H9 (cell line): Measurements from ENCODE around the gene ZP1. TPM values are rescaled to one million over a fixed set of nuclear protein-coding genes. Genes with fewer than 3 reads are reported as not detected.

Experiments
- DNase-seq: peaks from one replicate; pipeline ENCODE4 v3.0.0-alpha.2; 2017
- H2AFZ ChIP-seq: one replicate; pipeline ENCODE4 v1.6.1; 2013; ENCODE audit warnings: mild to moderate bottlenecking, low read length, control low read depth, moderate library complexity
- H2AK5ac ChIP-seq: 2 replicates; pipeline ENCODE4 v1.6.1; 2013; ENCODE audit warnings: low read length, control low read depth, mixed read lengths; ENCODE audit not compliant: insufficient read length
- H2BK120ac ChIP-seq: one replicate; pipeline ENCODE4 v1.6.1; 2013; ENCODE audit warnings: low read depth, mild to moderate bottlenecking, low read length, control low read depth, inconsistent platforms; ENCODE audit not compliant: poor library complexity, severe bottlenecking
- H2BK12ac ChIP-seq: 2 replicates; pipeline ENCODE4 v1.6.1; 2013; ENCODE audit warnings: low read length, control low read depth, mixed read lengths, low read depth; ENCODE audit not compliant: insufficient read length
- H2BK15ac ChIP-seq: 2 replicates; pipeline ENCODE4 v1.6.1; 2013; ENCODE audit warnings: low read depth, low read length, control low read depth
- H2BK20ac ChIP-seq: one replicate; pipeline ENCODE4 v1.6.1; 2013; ENCODE audit warnings: low read depth, mild to moderate bottlenecking, low read length, control low read depth, inconsistent platforms; ENCODE audit not compliant: poor library complexity, severe bottlenecking
- H2BK5ac ChIP-seq: 2 replicates; pipeline ENCODE4 v1.6.1; 2013; ENCODE audit warnings: low read length, control low read depth, mixed read lengths; ENCODE audit not compliant: insufficient read length
- H3K14ac ChIP-seq: 2 replicates; pipeline ENCODE4 v1.6.1; 2013; ENCODE audit warnings: low read length, control low read depth; ENCODE audit not compliant: insufficient read depth
- H3K18ac ChIP-seq: 2 replicates; pipeline ENCODE4 v1.6.1; 2013; ENCODE audit warnings: low read depth, mild to moderate bottlenecking, mixed read lengths, low read length, control low read depth; ENCODE audit not compliant: insufficient read length
- H3K23ac ChIP-seq: 2 replicates; pipeline ENCODE4 v1.6.1; 2013; ENCODE audit warnings: low read length, control low read depth, mixed read lengths, low read depth; ENCODE audit not compliant: insufficient read length
- H3K23me2 ChIP-seq: 2 replicates; pipeline ENCODE4 v1.6.1; 2013; ENCODE audit warnings: low read depth, mild to moderate bottlenecking, mixed read lengths, low read length, control low read depth; ENCODE audit not compliant: insufficient read length, poor library complexity, severe bottlenecking
- H3K27ac ChIP-seq: 2 replicates; pipeline ENCODE4 v1.5.1; 2013; ENCODE audit warnings: low read length, control low read depth, mixed read lengths, low read depth; ENCODE audit not compliant: insufficient read length
- H3K27me3 ChIP-seq: 2 replicates; pipeline ENCODE4 v1.6.1; 2013; ENCODE audit warnings: low read length, control low read depth, inconsistent platforms; ENCODE audit not compliant: insufficient read depth
- H3K4ac ChIP-seq: 2 replicates; pipeline ENCODE4 v1.6.1; 2013; ENCODE audit warnings: low read depth, mild to moderate bottlenecking, control low read depth, inconsistent platforms, low read length, moderate library complexity
- H3K4me1 ChIP-seq: 2 replicates; pipeline ENCODE4 v1.6.1; 2013; ENCODE audit warnings: low read length, control low read depth, inconsistent platforms; ENCODE audit not compliant: insufficient read depth
- H3K4me2 ChIP-seq: 2 replicates; pipeline ENCODE4 v1.6.1; 2013; ENCODE audit warnings: low read length, control low read depth, mixed read lengths; ENCODE audit not compliant: insufficient read length, insufficient read depth
- H3K56ac ChIP-seq: 2 replicates; pipeline ENCODE4 v1.6.1; 2013; ENCODE audit warnings: low read depth, mild to moderate bottlenecking, mixed read lengths, low read length, control low read depth; ENCODE audit not compliant: insufficient read length
- H3K79me1 ChIP-seq: 2 replicates; pipeline ENCODE4 v1.6.1; 2013; ENCODE audit warnings: low read depth, mild to moderate bottlenecking, moderate library complexity, low read length, control low read depth, inconsistent platforms; ENCODE audit not compliant: insufficient read depth, poor library complexity, severe bottlenecking
- H3K79me2 ChIP-seq: 2 replicates; pipeline ENCODE4 v1.6.1; 2013; ENCODE audit warnings: low read length, control low read depth, inconsistent platforms; ENCODE audit not compliant: insufficient read depth
- H3K9ac ChIP-seq: 2 replicates; pipeline ENCODE4 v1.6.1; 2013; ENCODE audit warnings: low read length, control low read depth, mixed read lengths; ENCODE audit not compliant: insufficient read length; ENCODE audit errors: extremely low read depth
- H3K9me3 ChIP-seq: one replicate; pipeline ENCODE4 v1.6.1; 2013; ENCODE audit warnings: low read depth, low read length, inconsistent platforms; ENCODE audit not compliant: control insufficient read depth
- H3T11ph ChIP-seq: one replicate; pipeline ENCODE4 v1.6.1; 2013; ENCODE audit warnings: mild to moderate bottlenecking, low read length, control low read depth, inconsistent platforms
- H4K20me1 ChIP-seq: one replicate; pipeline ENCODE4 v1.6.1; 2013; ENCODE audit not compliant: control insufficient read depth, insufficient read length, insufficient read depth
- H4K5ac ChIP-seq: 2 replicates; pipeline ENCODE4 v1.6.1; 2013; ENCODE audit warnings: low read depth, mild to moderate bottlenecking, mixed read lengths, low read length, control low read depth; ENCODE audit not compliant: insufficient read length
- H4K8ac ChIP-seq: replicated peaks from 2 replicates; pipeline ENCODE4 v1.6.1; 2013; ENCODE audit warnings: low read length, control low read depth, mixed read lengths, low read depth; ENCODE audit not compliant: insufficient read length
- H4K91ac ChIP-seq: 2 replicates; pipeline ENCODE4 v1.6.1; 2013; ENCODE audit warnings: low read depth, mild to moderate bottlenecking, moderate library complexity, mixed read lengths, low read length, control low read depth; ENCODE audit not compliant: insufficient read length
- H3K27ac Mint-ChIP-seq, 3 experiments: 2 replicates in 2 of 3; 3 replicates in 1 of 3; pipeline ENCODE4 v1.8.0; 2020 to 2021; ENCODE audit warnings: mixed read lengths in 3 of 3, mild to moderate bottlenecking in 1 of 3, moderate library complexity in 1 of 3
- H3K27me3 Mint-ChIP-seq: 2 replicates; pipeline ENCODE4 v1.8.0; 2021; ENCODE audit warnings: low read depth, mild to moderate bottlenecking, moderate library complexity, mixed read lengths
- H3K36me3 Mint-ChIP-seq, 3 experiments: 2 replicates in 2 of 3; 3 replicates in 1 of 3; pipeline ENCODE4 v1.8.0; 2020 to 2021; ENCODE audit warnings: low read depth in 3 of 3, mixed read lengths in 3 of 3; ENCODE audit not compliant: insufficient read depth in 1 of 3
- H3K4me1 Mint-ChIP-seq, 2 experiments: 2 replicates each; pipeline ENCODE4 v1.8.0; 2020; ENCODE audit warnings: mixed read lengths in 2 of 2
- H3K4me3 Mint-ChIP-seq, 2 experiments: 2 replicates in 1 of 2; 3 replicates in 1 of 2; pipeline ENCODE4 v1.8.0; 2020 to 2021; ENCODE audit warnings: mild to moderate bottlenecking in 2 of 2, mixed read lengths in 2 of 2, moderate library complexity in 1 of 2
- H3K9me3 Mint-ChIP-seq, 2 experiments: 2 replicates in 1 of 2; 3 replicates in 1 of 2; pipeline ENCODE4 v1.8.0; 2020; ENCODE audit warnings: mild to moderate bottlenecking in 2 of 2, mixed read lengths in 2 of 2, moderate library complexity in 1 of 2
- WGBS: extraction: QIAGEN DNeasy Blood & Tissue Kit; methylation state at CpG from one replicate; pipeline ENCODE4 v1.1.7; 2013; ENCODE audit warnings: missing lambda C conversion rate, low lambda C conversion rate, mixed read lengths; ENCODE audit not compliant: insufficient read length; ENCODE audit errors: extremely low coverage; 5-methylcytosine and 5-hydroxymethylcytosine counted together
- total RNA-seq: library from RNA; stranded (reverse); gene quantifications from 2 replicates; pipeline ENCODE4 v1.2.1, GENCODE V29; 2021
- TF ChIP-seq, protein P1 (sequence below): fragments of 200-600 bp; sonication (generic); conservative IDR thresholded peaks from 3 replicates; pipeline ENCODE4 v1.8.0; 2021; ENCODE audit warnings: antibody characterized with exemption, mild to moderate bottlenecking

Gene ZP1
- total RNA-seq, 1 experiment from 2014 or later, result not detected

GRCh38 chr11:60855726-60856633 is 11.4 kb upstream of the ZP1 start, which contains the start of gene PTGDR2:
Gene PTGDR2 (minus strand): TSS chr11:60855950. CDS start chr11:60853722, 2,228 bp downstream.
- Histone ChIP-seq H3K18ac (no peak within 1 kb of the TSS), H4K91ac (no peak within 1 kb of the TSS), H2BK12ac (no peak within 1 kb of the TSS), H2AK5ac (no peak within 1 kb of the TSS), H2BK120ac (no peak within 1 kb of the TSS), H3K23ac (no peak within 1 kb of the TSS), H4K8ac (no peak within 1 kb of the TSS), H3K27me3 (no peaks in the 10 kb centered on the region), H2BK20ac (no peak within 1 kb of the TSS), H3K56ac (no peak within 1 kb of the TSS), H3K23me2 (no peaks in the 10 kb centered on the region), H3T11ph (no peak within 1 kb of the TSS), H3K4me2 (no peak within 1 kb of the TSS), H3K4ac (no peak within 1 kb of the TSS), H3K9ac (no peak within 1 kb of the TSS), H3K14ac (no peak within 1 kb of the TSS), H3K79me2 (no peaks in the 10 kb centered on the region), H3K27ac (no peak within 1 kb of the TSS), H2BK5ac (no peak within 1 kb of the TSS), H4K20me1 (no peaks in the 10 kb centered on the region), H4K5ac (no peak within 1 kb of the TSS), H2BK15ac (no peak within 1 kb of the TSS), H2AFZ (no peak within 1 kb of the TSS), H3K79me1 (no peaks in the 10 kb centered on the region), H3K9me3 (no peaks in the 10 kb centered on the region), H3K4me1 (no peaks in the 10 kb centered on the region; the same call in 1 of the 2 replicates)
- no peaks in the 10 kb centered on the region for H3K9me3 Mint-ChIP-seq
- DNase-seq, result no peak
- peaks cover 2% of the 10 kb centered on the region; the same call in 1 of the 2 replicates for H3K27me3 Mint-ChIP-seq
- TF ChIP-seq, protein P1, sequence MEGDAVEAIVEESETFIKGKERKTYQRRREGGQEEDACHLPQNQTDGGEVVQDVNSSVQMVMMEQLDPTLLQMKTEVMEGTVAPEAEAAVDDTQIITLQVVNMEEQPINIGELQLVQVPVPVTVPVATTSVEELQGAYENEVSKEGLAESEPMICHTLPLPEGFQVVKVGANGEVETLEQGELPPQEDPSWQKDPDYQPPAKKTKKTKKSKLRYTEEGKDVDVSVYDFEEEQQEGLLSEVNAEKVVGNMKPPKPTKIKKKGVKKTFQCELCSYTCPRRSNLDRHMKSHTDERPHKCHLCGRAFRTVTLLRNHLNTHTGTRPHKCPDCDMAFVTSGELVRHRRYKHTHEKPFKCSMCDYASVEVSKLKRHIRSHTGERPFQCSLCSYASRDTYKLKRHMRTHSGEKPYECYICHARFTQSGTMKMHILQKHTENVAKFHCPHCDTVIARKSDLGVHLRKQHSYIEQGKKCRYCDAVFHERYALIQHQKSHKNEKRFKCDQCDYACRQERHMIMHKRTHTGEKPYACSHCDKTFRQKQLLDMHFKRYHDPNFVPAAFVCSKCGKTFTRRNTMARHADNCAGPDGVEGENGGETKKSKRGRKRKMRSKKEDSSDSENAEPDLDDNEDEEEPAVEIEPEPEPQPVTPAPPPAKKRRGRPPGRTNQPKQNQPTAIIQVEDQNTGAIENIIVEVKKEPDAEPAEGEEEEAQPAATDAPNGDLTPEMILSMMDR, result no peak
- H3K4me1 Mint-ChIP-seq, result no peaks in the 10 kb centered on the region
- no peak within 1 kb of the TSS for H3K4me3 Mint-ChIP-seq
- no CpG with 5 or more reads among the region's 14 CpGs for WGBS
- H3K27ac Mint-ChIP-seq, result peak within 1 kb of the TSS in 1 of 3 experiments; percentile 70; a peak in 1 of 7 replicates
- peaks cover 4 to 13% (median 12%) of the 10 kb centered on the region in 3 experiments; a peak in 5 of 7 replicates for H3K36me3 Mint-ChIP-seq
